Measurements from ENCODE around the gene SLC6A3.

GRCh38 chr5:1421521-1422341, 23.5 kb downstream of the SLC6A3 start:
- no peak for TF ChIP-seq POLR2A (IDR thresholded peaks at IDR 0.05)
- no peak for TF ChIP-seq CTCF (IDR thresholded peaks at IDR 0.05 in 4 of 5, conservative IDR thresholded peaks at IDR 0.05 in 1 of 5)
